H1 (cell line): ENCODE measurements around the gene SNRPB.

Source experiments
- CBX5 ChIP-seq: fragments of 300-800, 300-1000 bp; sonication (generic); IDR thresholded peaks from 2 replicates; pipeline ENCODE4 v1.7.1; 2016; ENCODE audit warnings: antibody characterized with exemption, low read length, low read depth
- CHD2 ChIP-seq: IDR thresholded peaks from 2 replicates; pipeline ENCODE4 v1.6.1; 2012; ENCODE audit warnings: low read length, improper control_type of control experiment
- EP300 ChIP-seq, 2 experiments: IDR thresholded peaks; 1 replicate in 1 of 2; 2 replicates in 1 of 2; pipeline ENCODE4 v1.6.1; 2011 to 2012; ENCODE audit warnings: low read depth in 2 of 2, low read length in 2 of 2, mild to moderate bottlenecking in 2 of 2, borderline replicate concordance in 1 of 2, inconsistent platforms in 1 of 2, moderate library complexity in 1 of 2
- EZH2 ChIP-seq: fragments of 200-600 bp; sonication (generic); IDR thresholded peaks from 2 replicates; pipeline ENCODE4 v1.7.1; 2012; ENCODE audit warnings: low read depth, mild to moderate bottlenecking, moderate library complexity, low read length, inconsistent platforms; ENCODE audit not compliant: severe bottlenecking
- JUND ChIP-seq: IDR thresholded peaks from 2 replicates; pipeline ENCODE4 v1.6.1; 2011; ENCODE audit warnings: mild to moderate bottlenecking, improper control_type of control experiment, low read length
- POLR2AphosphoS5 ChIP-seq: IDR thresholded peaks from 2 replicates; pipeline ENCODE4 v1.6.1; 2011; ENCODE audit warnings: low read depth, low read length
- RAD21 ChIP-seq, 2 experiments: IDR thresholded peaks in 1 of 2; conservative IDR thresholded peaks in 1 of 2; 2 replicates each; pipeline ENCODE4 v1.6.1; 2011; ENCODE audit warnings: low read depth in 2 of 2, low read length in 2 of 2, improper control_type of control experiment in 1 of 2, inconsistent platforms in 1 of 2, mild to moderate bottlenecking in 1 of 2, moderate library complexity in 1 of 2
- RFX5 ChIP-seq: IDR thresholded peaks from 2 replicates; pipeline ENCODE4 v1.6.1; 2011; ENCODE audit warnings: low read depth, low read length, improper control_type of control experiment, borderline replicate concordance
- RNF2 ChIP-seq: fragments of 200-900, 300-1000 bp; sonication (generic); IDR thresholded peaks from 2 replicates; pipeline ENCODE4 v1.7.1; 2016; ENCODE audit warnings: borderline replicate concordance, low read depth, mild to moderate bottlenecking, antibody characterized with exemption, low read length; ENCODE audit not compliant: poor library complexity, severe bottlenecking; ENCODE audit errors: missing control alignments
- RXRA ChIP-seq: IDR thresholded peaks from 2 replicates; pipeline ENCODE4 v1.6.1; 2011; ENCODE audit warnings: low read depth, mild to moderate bottlenecking, low read length, moderate library complexity; ENCODE audit not compliant: insufficient read depth
- SRF ChIP-seq: IDR thresholded peaks from 2 replicates; pipeline ENCODE4 v1.6.1; 2011; ENCODE audit warnings: mild to moderate bottlenecking, low read depth, low read length, moderate library complexity
- TF ChIP-seq, protein P1 (sequence below), 3 experiments: IDR thresholded peaks; 1 replicate in 2 of 3; 2 replicates in 1 of 3; pipeline versions ENCODE4 v1.5.1 to v1.6.1; 2011; ENCODE audit warnings: low read length in 3 of 3, mild to moderate bottlenecking in 3 of 3, inconsistent platforms in 2 of 3, low read depth in 1 of 3, moderate library complexity in 1 of 3; ENCODE audit not compliant: insufficient read depth in 1 of 3; ENCODE audit errors: control extremely low read depth in 1 of 3

DNA sequence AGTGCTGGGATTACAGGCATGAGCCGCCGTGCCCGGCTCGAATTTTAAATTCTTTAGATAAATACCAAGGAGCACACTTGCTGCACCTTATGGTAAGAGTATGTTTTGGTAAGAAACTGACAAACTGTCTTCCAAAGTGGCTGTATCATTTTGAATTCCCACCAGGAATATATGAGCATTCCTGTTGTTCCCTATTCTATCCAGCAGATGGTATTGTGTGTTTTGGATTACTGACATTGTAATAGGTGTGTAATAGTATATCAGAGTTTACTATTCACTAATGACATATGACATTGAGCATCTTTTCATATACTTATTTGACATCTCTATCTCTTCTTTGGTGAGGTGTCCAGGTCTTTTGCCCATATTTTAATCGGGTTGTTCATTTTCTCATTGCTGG lies 49.3 kb downstream of the SNRPB start:
- TF ChIP-seq POLR2AphosphoS5: no peak
- TF ChIP-seq, protein P1, sequence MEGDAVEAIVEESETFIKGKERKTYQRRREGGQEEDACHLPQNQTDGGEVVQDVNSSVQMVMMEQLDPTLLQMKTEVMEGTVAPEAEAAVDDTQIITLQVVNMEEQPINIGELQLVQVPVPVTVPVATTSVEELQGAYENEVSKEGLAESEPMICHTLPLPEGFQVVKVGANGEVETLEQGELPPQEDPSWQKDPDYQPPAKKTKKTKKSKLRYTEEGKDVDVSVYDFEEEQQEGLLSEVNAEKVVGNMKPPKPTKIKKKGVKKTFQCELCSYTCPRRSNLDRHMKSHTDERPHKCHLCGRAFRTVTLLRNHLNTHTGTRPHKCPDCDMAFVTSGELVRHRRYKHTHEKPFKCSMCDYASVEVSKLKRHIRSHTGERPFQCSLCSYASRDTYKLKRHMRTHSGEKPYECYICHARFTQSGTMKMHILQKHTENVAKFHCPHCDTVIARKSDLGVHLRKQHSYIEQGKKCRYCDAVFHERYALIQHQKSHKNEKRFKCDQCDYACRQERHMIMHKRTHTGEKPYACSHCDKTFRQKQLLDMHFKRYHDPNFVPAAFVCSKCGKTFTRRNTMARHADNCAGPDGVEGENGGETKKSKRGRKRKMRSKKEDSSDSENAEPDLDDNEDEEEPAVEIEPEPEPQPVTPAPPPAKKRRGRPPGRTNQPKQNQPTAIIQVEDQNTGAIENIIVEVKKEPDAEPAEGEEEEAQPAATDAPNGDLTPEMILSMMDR (IDR thresholded peaks at IDR 0.05; ENCODE audit: control extremely low read depth in 1 of 3, insufficient read depth in 1 of 3, low read depth in 1 of 3, low read length in 3 of 3): peak in 1 of 3 experiments; percentile 13; a peak in 1 of 4 replicates
- no peak for TF ChIP-seq RFX5
- TF ChIP-seq RAD21 (IDR thresholded peaks at IDR 0.05 in 1 of 2, conservative IDR thresholded peaks at IDR 0.05 in 1 of 2; ENCODE audit: low read depth in 2 of 2, low read length in 2 of 2): peak in 1 of 2 experiments; percentile 25; a peak in 1 of 4 replicates
- TF ChIP-seq SRF: no peak
- no peak for TF ChIP-seq EP300 (IDR thresholded peaks at IDR 0.05; ENCODE audit: borderline replicate concordance in 1 of 2, low read depth in 2 of 2, low read length in 2 of 2)
- TF ChIP-seq RNF2: no peak
- no peak for TF ChIP-seq EZH2
- no peak for TF ChIP-seq CHD2
- TF ChIP-seq RXRA: no peak
- TF ChIP-seq JUND: no peak
- no peak for TF ChIP-seq CBX5
